B cell (primary cell): ENCODE results near the gene CATSPERB. TPM values are rescaled to one million over a fixed set of nuclear protein-coding genes. Genes with fewer than 3 reads are reported as not detected.

Experiments used
- ATAC-seq: fragments of 200-7000 bp; cut with Tn5 transposase; one replicate; pipeline ENCODE4 v1.10.0; 2021; ENCODE audit warnings: low read depth, mild to moderate bottlenecking, moderate number of reproducible peaks, moderate library complexity
- CTCF ChIA-PET: fragments of 350-600 bp; sonication (Branson Sonifier 250); formaldehyde crosslinking; loops from one replicate; lab custom pipeline; 2021; ENCODE audit warnings: antibody characterized with exemption, inconsistent platforms; lab: Charles Lee
- POLR2A ChIA-PET: fragments of 350-600 bp; sonication (Branson Sonifier 250); formaldehyde crosslinking; loops from one replicate; lab custom pipeline; 2021; ENCODE audit warnings: antibody characterized with exemption; lab: Charles Lee
- DNase-seq: peaks from one replicate; pipeline ENCODE4 v3.0.0; 2013
- H2AFZ ChIP-seq: 2 replicates; pipeline ENCODE4 v1.6.1; 2012; ENCODE audit warnings: mild to moderate bottlenecking, low read depth, low read length; ENCODE audit not compliant: insufficient read depth, poor library complexity, severe bottlenecking
- H3K27ac ChIP-seq, 2 donors: 1 replicate in 1 of 2; 2 replicates in 1 of 2; pipeline ENCODE4 v1.5.1; 2012 to 2013; ENCODE audit warnings: low read length in 2 of 2, mild to moderate bottlenecking in 2 of 2, moderate library complexity in 1 of 2
- H3K27me3 ChIP-seq, 4 experiments: fragments of 200-600 bp in 1 of 4; sonication (generic) in 1 of 4; replicated peaks in 1 of 4; 1 replicate in 2 of 4; 2 replicates in 2 of 4; pipeline versions ENCODE4 v1.6.1 to v1.7.0; 2013 to 2016; ENCODE audit warnings: low read length in 3 of 4, mild to moderate bottlenecking in 2 of 4, mixed read lengths in 1 of 4, moderate library complexity in 1 of 4; ENCODE audit not compliant: insufficient read depth in 4 of 4, control insufficient read depth in 3 of 4; ENCODE audit errors: control extremely low read depth in 1 of 4
- H3K36me3 ChIP-seq, 2 experiments: replicated peaks in 1 of 2; 1 replicate in 1 of 2; 2 replicates in 1 of 2; pipeline versions ENCODE4 v1.6.1 to v1.7.1; 2013; ENCODE audit warnings: low read length in 1 of 2; ENCODE audit not compliant: insufficient read depth in 2 of 2, control insufficient read depth in 1 of 2; ENCODE audit errors: control extremely low read depth in 1 of 2, extremely low read depth in 1 of 2
- H3K4me1 ChIP-seq, 2 donors: fragments of 200-600 bp in 1 of 2; sonication (generic) in 1 of 2; 1 replicate in 1 of 2; 2 replicates in 1 of 2; pipeline versions ENCODE4 v1.5.1 to v1.6.1; 2013 to 2017; ENCODE audit warnings: low read length in 2 of 2; ENCODE audit not compliant: control insufficient read depth in 2 of 2, insufficient read depth in 2 of 2
- H3K4me2 ChIP-seq: replicated peaks from 2 replicates; pipeline ENCODE3; 2012; ENCODE audit warnings: mild to moderate bottlenecking, low read depth, low read length; ENCODE audit not compliant: poor library complexity, severe bottlenecking
- H3K4me3 ChIP-seq, 5 experiments: fragments of 200-600 bp in 1 of 5; sonication (generic) in 1 of 5; 1 replicate in 3 of 5; 2 replicates in 2 of 5; pipeline versions ENCODE4 v1.5.1 to v1.7.0; 2011 to 2016; ENCODE audit warnings: low read length in 4 of 5, mild to moderate bottlenecking in 4 of 5, low read depth in 2 of 5, control low read depth in 1 of 5, moderate library complexity in 1 of 5; ENCODE audit not compliant: insufficient read depth in 1 of 5; ENCODE audit errors: control extremely low read depth in 1 of 5, extremely low read depth in 1 of 5
- H3K79me2 ChIP-seq: fragments of 200-600 bp; sonication (generic); one replicate; pipeline ENCODE4 v1.6.0; 2016; ENCODE audit warnings: low read length; ENCODE audit not compliant: control insufficient read depth, insufficient read depth
- H3K9ac ChIP-seq: fragments of 200-600 bp; sonication (generic); 2 replicates; pipeline ENCODE4 v1.6.1; 2017; ENCODE audit warnings: mild to moderate bottlenecking, low read length, moderate library complexity
- H3K9me3 ChIP-seq, 3 donors: one replicate each; pipeline versions ENCODE4 v1.6.1 to v1.7.1; 2013; ENCODE audit warnings: low read length in 2 of 3; ENCODE audit not compliant: control insufficient read depth in 2 of 3, insufficient read depth in 1 of 3; ENCODE audit errors: control extremely low read depth in 1 of 3
- H4K20me1 ChIP-seq: 2 replicates; pipeline ENCODE4 v1.6.0; 2012; ENCODE audit warnings: mild to moderate bottlenecking, low read length; ENCODE audit not compliant: insufficient read depth, control insufficient read depth, poor library complexity, severe bottlenecking
- H3K27ac Mint-ChIP-seq: one replicate; pipeline ENCODE4 v1.8.0; 2021; ENCODE audit warnings: mixed read lengths
- H3K27me3 Mint-ChIP-seq: one replicate; pipeline ENCODE4 v1.8.0; 2021; ENCODE audit warnings: mixed read lengths
- H3K4me1 Mint-ChIP-seq: one replicate; pipeline ENCODE4 v1.8.0; 2021; ENCODE audit warnings: mixed read lengths
- H3K4me3 Mint-ChIP-seq: one replicate; pipeline ENCODE4 v1.8.0; 2021; ENCODE audit warnings: mixed read lengths
- H3K9me3 Mint-ChIP-seq: one replicate; pipeline ENCODE4 v1.8.0; 2022; ENCODE audit warnings: mixed read lengths; ENCODE audit not compliant: insufficient read depth
- EZH2 ChIP-seq: IDR thresholded peaks from 2 replicates; pipeline ENCODE4 v1.6.1; 2012; ENCODE audit warnings: borderline replicate concordance, low read depth, mild to moderate bottlenecking, moderate library complexity, low read length; ENCODE audit not compliant: insufficient read depth, poor library complexity, severe bottlenecking
- WGBS: methylation state at CpG from one replicate; pipeline ENCODE4 v1.1.5; 2013; ENCODE audit warnings: missing lambda C conversion rate; ENCODE audit not compliant: insufficient coverage; 5-methylcytosine and 5-hydroxymethylcytosine counted together
- intact Hi-C: fragments of 100-400 bp; cut with micrococcal nuclease; formaldehyde crosslinking; loops from one replicate; pipeline ENCODE4 v1.10.0; 2022
- polyA plus RNA-seq: library from polyadenylated mRNA; depleted of rRNA; stranded (reverse); fragments of >200 nt; gene quantifications from 2 replicates; pipeline ENCODE4 v1.2.3, GENCODE V29; 2012
- total RNA-seq, 2 donors: library from RNA; stranded (reverse); fragments of 120-200 nt in 1 of 2; gene quantifications; 1 replicate in 1 of 2; 2 replicates in 1 of 2; pipeline versions ENCODE4 v1.2.3 to v1.2.4, GENCODE V29; 2013 to 2022
- TF ChIP-seq, protein P1 (sequence below): fragments of 200-600 bp; IDR thresholded peaks from one replicate; pipeline ENCODE4 v1.8.0; 2022; ENCODE audit warnings: antibody characterized with exemption, mild to moderate bottlenecking

CATSPERB gene
- total and polyA plus RNA-seq, 2 donors (not counting 1 experiment from before 2014, with no cell fraction given), result 0.12 to 0.18 TPM

GRCh38 chr14:91778217-91778616 lies 46.3 kb upstream of the CATSPERB start:
- H3K4me3 Mint-ChIP-seq, result no peak overlapping the region
- Histone ChIP-seq H3K9me3 (no peaks in the 10 kb centered on the region), H3K4me3 (no peak overlapping the region), H3K36me3 (no peaks in the 10 kb centered on the region), H3K9ac (no peak overlapping the region), H3K27me3 (peaks cover 0 to 5% (median 0%) of the 10 kb centered on the region in 4 experiments), H3K4me2 (no peak overlapping the region), H3K79me2 (no peaks in the 10 kb centered on the region), H3K27ac (no peak overlapping the region), H2AFZ (no peak overlapping the region), H4K20me1 (no peaks in the 10 kb centered on the region), H3K4me1 (peaks cover 11 to 18% of the 10 kb centered on the region in 2 donors)
- WGBS, result 100% methylated on average over 1 of the region's 2 CpGs
- no peak overlapping the region for H3K27ac Mint-ChIP-seq
- peaks cover 16% of the 10 kb centered on the region for H3K4me1 Mint-ChIP-seq
- no peaks in the 10 kb centered on the region for H3K9me3 Mint-ChIP-seq
- H3K27me3 Mint-ChIP-seq, result peaks cover 17% of the 10 kb centered on the region
- TF ChIP-seq, protein P1, sequence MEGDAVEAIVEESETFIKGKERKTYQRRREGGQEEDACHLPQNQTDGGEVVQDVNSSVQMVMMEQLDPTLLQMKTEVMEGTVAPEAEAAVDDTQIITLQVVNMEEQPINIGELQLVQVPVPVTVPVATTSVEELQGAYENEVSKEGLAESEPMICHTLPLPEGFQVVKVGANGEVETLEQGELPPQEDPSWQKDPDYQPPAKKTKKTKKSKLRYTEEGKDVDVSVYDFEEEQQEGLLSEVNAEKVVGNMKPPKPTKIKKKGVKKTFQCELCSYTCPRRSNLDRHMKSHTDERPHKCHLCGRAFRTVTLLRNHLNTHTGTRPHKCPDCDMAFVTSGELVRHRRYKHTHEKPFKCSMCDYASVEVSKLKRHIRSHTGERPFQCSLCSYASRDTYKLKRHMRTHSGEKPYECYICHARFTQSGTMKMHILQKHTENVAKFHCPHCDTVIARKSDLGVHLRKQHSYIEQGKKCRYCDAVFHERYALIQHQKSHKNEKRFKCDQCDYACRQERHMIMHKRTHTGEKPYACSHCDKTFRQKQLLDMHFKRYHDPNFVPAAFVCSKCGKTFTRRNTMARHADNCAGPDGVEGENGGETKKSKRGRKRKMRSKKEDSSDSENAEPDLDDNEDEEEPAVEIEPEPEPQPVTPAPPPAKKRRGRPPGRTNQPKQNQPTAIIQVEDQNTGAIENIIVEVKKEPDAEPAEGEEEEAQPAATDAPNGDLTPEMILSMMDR, result no peak
- no peak for TF ChIP-seq EZH2
- DNase-seq (no peak), ATAC-seq (no peak)
- intact Hi-C loops, result no loop called here
- CTCF ChIA-PET, result no interaction called here
- POLR2A ChIA-PET, result no interaction called here

- WGBS, result 23% methylated on average over 3 of the region's 5 CpGs
- Histone ChIP-seq H3K4me2 (peak overlapping the region; percentile 50), H3K9me3 (no peaks in the 10 kb centered on the region), H4K20me1 (no peaks in the 10 kb centered on the region), H2AFZ (no peak overlapping the region), H3K9ac (peak overlapping the region; percentile 15), H3K4me1 (peaks cover 11 to 18% of the 10 kb centered on the region in 2 donors), H3K79me2 (no peaks in the 10 kb centered on the region), H3K27me3 (peaks cover 0 to 5% (median 0%) of the 10 kb centered on the region in 4 experiments), H3K36me3 (no peaks in the 10 kb centered on the region), H3K4me3 (peak overlapping the region in 1 of 5 experiments; percentile 7), H3K27ac (no peak overlapping the region)
- peak; percentile 64 for DNase-seq
- ChIA-PET POLR2A (no interaction called here), CTCF (interaction anchor here (0.9 kb wide), 1 partner anchor 119 kb away, joined by 3 read pairs; no protein-coding TSS in a partner anchor)
- intact Hi-C loops, result no loop called here
- ATAC-seq, result peak; percentile 71
- H3K4me1 Mint-ChIP-seq, result peaks cover 16% of the 10 kb centered on the region
- no peak overlapping the region for H3K27ac Mint-ChIP-seq
- H3K27me3 Mint-ChIP-seq, result peaks cover 12% of the 10 kb centered on the region
- H3K9me3 Mint-ChIP-seq, result no peaks in the 10 kb centered on the region
- TF ChIP-seq EZH2, result no peak
- TF ChIP-seq, protein P1, result no peak
- peak overlapping the region; percentile 60 for H3K4me3 Mint-ChIP-seq
Measured at GRCh38 chr14:91774140-91775096, 42.5 kb upstream of the CATSPERB start.
